Measurements from ENCODE around the gene ITGA5.

The ITGA5 gene

DNA sequence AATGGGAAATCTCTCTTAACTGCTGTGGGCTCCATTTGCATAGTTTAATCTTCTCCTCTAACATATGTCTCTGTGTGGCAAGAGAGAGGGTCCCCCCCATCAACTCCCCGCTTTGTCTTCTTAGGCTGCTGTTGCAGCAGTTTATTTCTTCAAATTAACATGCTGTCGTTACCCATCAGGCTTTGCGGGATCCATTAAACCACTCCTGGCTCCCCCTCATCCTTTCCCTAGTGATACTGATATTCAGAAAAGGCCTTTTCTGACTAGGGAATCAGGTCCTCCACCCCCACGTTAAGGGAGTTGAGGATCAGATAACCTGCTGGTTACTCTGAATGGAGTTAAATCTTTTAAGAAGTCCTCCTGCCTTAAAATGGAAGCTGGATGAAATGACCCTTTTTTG lies 70.0 kb downstream of the ITGA5 start:
- no peak for DNase-seq

All from activated gamma-delta T cell treated with Interleukin-2 at 50 U/mL for 16 hours (primary cell).